K562 (cell line): Measurements from ENCODE around the gene BICC1. TPM values are rescaled to one million over a fixed set of nuclear protein-coding genes. Genes with fewer than 3 reads are reported as not detected.

Source experiments
- ARID3A ChIP-seq: IDR thresholded peaks from 2 replicates; pipeline ENCODE4 v1.6.1; 2012; ENCODE audit warnings: low read depth, low read length, improper control_type of control experiment, borderline replicate concordance
- BRF1 ChIP-seq: IDR thresholded peaks from 3 replicates; pipeline ENCODE4 v1.6.1; 2011; ENCODE audit warnings: borderline replicate concordance, mild to moderate bottlenecking; ENCODE audit not compliant: insufficient read length; ENCODE audit errors: extremely low read depth
- E4F1 ChIP-seq: fragments of 250-450 bp; sonication (Bioruptor Pico); IDR thresholded peaks from 2 replicates; pipeline ENCODE4 v1.5.0; 2021; ENCODE audit warnings: mild to moderate bottlenecking, borderline replicate concordance
- IFI16 ChIP-seq: fragments of 250-450 bp; sonication (Bioruptor Pico); IDR thresholded peaks from 2 replicates; pipeline ENCODE4 v2.1.2; 2022; ENCODE audit warnings: mild to moderate bottlenecking, inconsistent platforms
- MBD1 ChIP-seq: fragments of 250-450 bp; sonication (Bioruptor Pico); IDR thresholded peaks from 2 replicates; pipeline ENCODE4 v1.8.0; 2022; ENCODE audit warnings: inconsistent platforms
- NELFE ChIP-seq: IDR thresholded peaks from 2 replicates; pipeline ENCODE4 v1.6.1; 2011; ENCODE audit warnings: mild to moderate bottlenecking; ENCODE audit not compliant: insufficient read depth, insufficient read length
- NFXL1 ChIP-seq: fragments of 450-650 bp; formaldehyde crosslinking; IDR thresholded peaks from 2 replicates; pipeline ENCODE4 v1.4.0; 2021; ENCODE audit warnings: mild to moderate bottlenecking
- NR1H2 ChIP-seq: sonication (generic); formaldehyde crosslinking; IDR thresholded peaks from 2 replicates; pipeline ENCODE4 v1.4.0; 2020; ENCODE audit warnings: mild to moderate bottlenecking, missing genetic modification reagents
- TAF9B ChIP-seq: fragments of 450-650 bp; IDR thresholded peaks from 2 replicates; pipeline ENCODE4 v1.6.1; 2018; ENCODE audit warnings: mild to moderate bottlenecking; ENCODE audit not compliant: partially characterized antibody
- ZNF197 ChIP-seq: fragments of 200-800 bp; sonication (Bioruptor generic); IDR thresholded peaks from 2 replicates; pipeline ENCODE4 v1.6.1; 2016; ENCODE audit warnings: low read depth, missing genetic modification characterization, missing compliant biosample characterization
- polyA plus RNA-seq, 8 experiments: library from polyadenylated mRNA; depleted of rRNA in 4 of 8; stranded (reverse) in 5 of 8; unstranded in 3 of 8; fragments of >200 nt; fragmentation: Nextera tagmentation in 2 of 8; fragmentation: Illumina TruSeq in 1 of 8; extraction: Ambion mirVana in 2 of 8; extraction: Trizol in 1 of 8; gene quantifications; 2 replicates each; pipeline versions ENCODE4 v1.2.1 to v1.2.3, GENCODE V29; 2011 to 2014; ENCODE audit warnings: inconsistent platforms in 1 of 8, missing spikeins in 1 of 8
- total RNA-seq, 7 experiments: library from RNA; depleted of rRNA in 6 of 7; stranded (reverse); fragments of >200 nt in 6 of 7; fragmentation: Illumina TruSeq in 2 of 7; extraction: Trizol in 2 of 7; gene quantifications; 2 replicates each; pipeline versions ENCODE4 v1.2.1 to v1.2.3, GENCODE V29; 2011 to 2021; ENCODE audit warnings: low replicate concordance in 1 of 7
- TF ChIP-seq, protein P1 (sequence below): sonication (generic); formaldehyde crosslinking; IDR thresholded peaks from 2 replicates; pipeline ENCODE4 v1.9.0; 2022; ENCODE audit warnings: mild to moderate bottlenecking, missing genetic modification reagents

The BICC1 gene
- total and polyA plus RNA-seq, 9 of the 15 experiments (the other 6 are each of a cell fraction or from before 2014, with no cell fraction given), result not detected

GRCh38 chr10:58824396-58824795 lies 311.7 kb downstream of the BICC1 start (continued):
- TF ChIP-seq E4F1 (CRISPR knock-in tag) (no peak), NR1H2 (CRISPR knock-in tag) (no peak), ZNF197 (CRISPR knock-in tag) (no peak), NFXL1 (CRISPR knock-in tag) (no peak), NELFE (no peak), IFI16 (CRISPR knock-in tag) (no peak), BRF1 (no peak), TAF9B (no peak), ARID3A (no peak), MBD1 (no peak)
- TF ChIP-seq, protein P1, sequence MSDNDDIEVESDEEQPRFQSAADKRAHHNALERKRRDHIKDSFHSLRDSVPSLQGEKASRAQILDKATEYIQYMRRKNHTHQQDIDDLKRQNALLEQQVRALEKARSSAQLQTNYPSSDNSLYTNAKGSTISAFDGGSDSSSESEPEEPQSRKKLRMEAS (CRISPR knock-in tag), result no peak
